KOPT-K1 (cell line): ENCODE results near the gene SRP68.
"Not testable (repeated sequence)": the region's sequence is repeated elsewhere in the genome, so short reads cannot be mapped to it uniquely, and the experiment has no call there.

Experiments used
- H3K27ac ChIP-seq: fragments of 200-600 bp; sonication (generic); 2 replicates; pipeline ENCODE4 v1.5.1; 2016; ENCODE audit warnings: antibody characterized with exemption, mild to moderate bottlenecking, low read depth, low read length; ENCODE audit not compliant: poor library complexity, severe bottlenecking
- H3K36me3 ChIP-seq: fragments of 200-600 bp; sonication (generic); 2 replicates; pipeline ENCODE4 v1.5.1; 2017; ENCODE audit warnings: antibody characterized with exemption, mild to moderate bottlenecking, low read length, moderate library complexity; ENCODE audit not compliant: insufficient read depth
- H3K9me3 ChIP-seq: fragments of 200-600 bp; sonication (generic); 2 replicates; pipeline ENCODE4 v1.5.1; 2017; ENCODE audit warnings: antibody characterized with exemption, low read length, mild to moderate bottlenecking; ENCODE audit not compliant: insufficient read depth, poor library complexity, severe bottlenecking

The SRP68 gene

DNA sequence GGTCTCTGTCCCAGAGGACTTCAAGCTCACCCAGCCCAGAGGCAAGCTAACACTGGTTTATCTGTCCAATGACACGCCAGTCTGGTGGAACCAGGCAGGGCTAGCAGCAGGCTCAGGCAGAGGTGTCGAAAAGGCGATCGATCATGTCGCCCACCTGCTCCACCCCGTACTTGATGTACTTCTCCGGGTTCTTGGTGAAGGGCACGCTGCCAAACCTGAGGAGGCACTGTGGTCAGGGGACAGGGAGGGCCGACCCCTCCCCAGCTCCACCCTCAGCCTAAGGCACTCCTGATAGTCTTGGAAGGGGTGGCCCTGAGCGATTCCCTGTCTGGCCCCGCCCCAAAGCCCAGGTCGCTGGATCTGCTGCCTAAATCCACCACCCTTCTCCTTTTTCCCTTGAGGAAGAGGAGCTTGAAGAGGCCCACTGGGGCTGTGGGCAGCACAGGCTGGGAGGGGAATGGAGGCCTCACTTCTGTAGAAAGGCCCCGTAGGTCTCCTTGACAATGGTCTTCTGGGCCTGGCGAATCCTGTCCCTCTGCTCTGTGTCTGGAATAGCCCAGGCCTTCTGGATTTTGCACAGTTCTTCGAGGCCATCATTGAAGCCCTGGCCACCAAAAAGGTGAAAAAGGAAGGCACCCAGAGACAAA lies 11.3 kb upstream of the SRP68 start:
- no peak overlapping the region for H3K27ac ChIP-seq
- no peaks in the 10 kb centered on the region for H3K9me3 ChIP-seq
- H3K36me3 ChIP-seq = peaks cover 76% of the 10 kb centered on the region

DNA sequence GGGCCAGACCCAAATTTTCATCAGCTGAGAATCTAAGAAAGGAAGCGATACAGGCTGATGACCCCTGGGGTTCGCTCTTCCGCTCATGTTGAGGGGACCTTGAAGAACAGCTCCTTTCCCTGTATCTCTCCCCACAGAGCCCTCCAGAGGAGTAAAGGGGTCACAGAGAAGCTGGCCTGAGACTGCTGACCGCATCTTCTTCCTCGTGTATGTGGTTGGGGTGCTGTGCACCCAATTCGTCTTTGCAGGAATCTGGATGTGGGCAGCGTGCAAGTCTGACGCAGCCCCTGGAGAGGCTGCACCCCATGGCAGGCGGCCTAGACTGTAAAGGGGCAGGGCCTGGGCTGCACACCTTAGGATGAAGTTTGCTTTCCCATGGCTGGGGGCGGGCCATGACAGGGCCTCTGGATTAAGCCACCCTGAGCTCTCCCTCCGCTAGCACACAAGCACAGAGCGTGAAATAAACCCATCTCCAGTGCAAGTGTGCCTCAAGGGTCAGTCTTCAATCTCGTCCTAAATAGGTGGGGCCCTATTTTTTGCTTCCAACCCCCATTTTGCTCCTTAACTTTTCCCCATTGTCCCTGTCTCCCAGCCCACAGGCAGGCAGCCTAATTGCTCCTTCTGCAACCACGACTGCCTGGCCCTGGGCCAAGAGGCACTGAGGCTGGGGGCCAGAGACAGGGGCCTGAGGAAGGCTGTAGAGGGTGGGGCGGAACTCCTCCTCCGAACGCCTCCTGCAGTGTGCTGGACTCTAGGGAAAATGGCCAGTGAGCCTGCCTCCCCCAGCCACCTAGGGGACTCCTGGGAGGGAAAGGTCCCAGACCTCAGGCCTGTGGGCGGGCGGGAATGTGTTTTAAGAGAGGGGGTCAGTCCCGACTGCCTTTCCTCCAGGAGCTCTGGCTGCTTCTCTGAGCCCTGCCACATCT lies 10.3 kb upstream of the SRP68 start:
- Histone ChIP-seq H3K27ac (no peak overlapping the region), H3K36me3 (peaks cover 65% of the 10 kb centered on the region), H3K9me3 (no peaks in the 10 kb centered on the region)

DNA sequence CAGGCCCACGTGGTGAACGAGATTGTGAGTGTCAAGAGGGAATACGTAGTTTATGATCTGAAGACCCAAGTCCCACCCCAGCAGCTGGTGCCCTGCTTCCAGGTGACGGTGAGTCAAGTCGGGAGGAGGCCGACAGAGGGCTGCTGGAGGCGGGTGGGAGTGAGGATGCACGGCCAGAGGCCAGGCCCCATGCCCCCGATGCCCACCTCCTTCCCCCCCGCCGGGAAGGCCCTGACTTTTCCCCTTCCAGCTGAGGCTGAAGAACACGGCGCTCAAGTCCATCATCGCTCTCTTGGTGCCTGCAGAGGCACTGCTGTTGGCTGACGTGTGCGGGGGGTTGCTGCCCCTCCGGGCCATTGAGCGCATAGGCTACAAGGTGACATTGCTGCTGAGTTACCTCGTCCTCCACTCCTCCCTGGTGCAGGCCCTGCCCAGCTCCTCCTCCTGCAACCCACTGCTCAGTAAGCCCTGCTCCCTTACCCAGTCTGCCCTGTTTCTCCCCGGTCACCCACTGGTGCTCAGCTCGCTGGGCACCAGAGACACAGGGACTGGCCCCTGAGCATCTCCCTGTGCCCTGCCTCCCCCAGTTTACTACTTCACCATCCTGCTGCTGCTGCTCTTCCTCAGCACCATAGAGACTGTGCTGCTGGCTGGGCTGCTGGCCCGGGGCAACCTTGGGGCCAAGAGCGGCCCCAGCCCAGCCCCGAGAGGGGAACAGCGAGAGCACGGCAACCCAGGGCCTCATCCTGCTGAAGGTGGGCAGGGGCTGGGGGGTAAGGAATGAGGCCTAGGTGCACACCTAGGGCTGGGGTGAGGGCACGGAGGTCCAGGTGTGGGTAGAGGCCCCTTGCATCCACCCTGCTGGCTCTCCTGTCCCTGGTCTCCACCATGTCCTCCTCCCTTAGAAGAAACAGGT lies 9.2 kb upstream of the SRP68 start:
- Histone ChIP-seq H3K9me3 (no peaks in the 10 kb centered on the region), H3K36me3 (peaks cover 55% of the 10 kb centered on the region), H3K27ac (no peak overlapping the region)

DNA sequence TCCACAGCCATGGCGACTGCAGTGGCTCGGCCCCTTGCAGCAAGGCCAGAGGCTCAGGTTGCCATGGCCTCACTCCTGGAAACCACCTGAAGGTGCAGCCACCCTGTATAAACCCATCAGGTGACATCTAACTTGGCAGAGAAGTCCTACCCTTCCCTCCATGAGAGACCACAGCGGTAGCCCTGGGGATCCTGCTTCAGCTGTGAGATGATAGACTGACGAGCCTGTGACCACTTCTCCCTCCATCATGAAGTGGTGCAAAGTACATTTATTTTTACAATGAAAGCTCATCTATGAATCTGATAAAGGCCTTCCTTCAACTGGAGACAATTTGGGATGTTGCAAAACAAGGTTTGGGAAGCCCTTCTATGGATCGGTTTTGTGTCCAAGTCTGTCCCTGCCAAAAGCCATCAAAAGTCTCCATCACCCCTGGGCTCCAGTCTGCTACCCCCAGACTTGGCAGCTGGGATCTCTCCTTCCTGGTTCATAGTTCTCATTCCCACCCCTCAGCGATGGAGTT lies 8.5 kb upstream of the SRP68 start:
- Histone ChIP-seq H3K36me3 (peaks cover 48% of the 10 kb centered on the region), H3K27ac (peak overlapping the region; percentile 38), H3K9me3 (no peaks in the 10 kb centered on the region)

DNA sequence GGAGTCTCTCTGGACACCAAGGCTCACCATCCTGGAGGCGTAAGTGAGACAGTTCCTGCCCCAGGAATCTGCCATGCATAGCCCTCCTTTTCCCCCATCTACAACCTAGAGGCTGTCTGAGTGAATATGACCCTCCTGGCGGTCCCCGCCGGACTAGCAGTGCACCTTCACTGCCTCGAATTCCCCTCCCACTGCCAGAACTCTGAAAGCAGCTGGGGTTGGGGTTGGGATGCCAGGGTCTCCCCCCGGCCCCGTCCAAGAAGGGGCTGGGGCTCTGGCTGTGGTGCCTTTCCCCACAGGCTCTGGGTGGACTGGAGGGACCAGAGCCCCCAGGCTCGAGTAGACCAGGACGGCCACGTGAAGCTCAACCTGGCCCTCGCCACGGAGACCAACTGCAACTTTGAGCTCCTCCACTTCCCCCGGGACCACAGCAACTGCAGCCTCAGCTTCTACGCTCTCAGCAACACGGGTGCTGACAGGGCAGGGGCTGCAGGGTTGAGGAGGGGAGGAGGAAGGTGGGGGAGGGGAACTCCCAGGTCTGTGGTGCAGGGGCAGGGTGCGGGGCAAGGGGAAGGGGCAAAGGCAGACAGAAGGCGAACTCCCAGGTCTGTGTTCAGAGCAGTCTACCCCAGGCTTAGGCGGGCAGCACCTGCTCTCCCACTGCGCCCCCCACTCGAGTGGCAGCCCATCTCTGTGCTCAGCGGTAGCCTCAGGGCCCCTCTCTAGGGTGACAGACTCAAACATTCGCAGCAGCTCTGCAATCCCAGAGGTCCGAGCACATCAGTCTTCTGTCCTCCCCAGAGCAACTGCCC lies 7.8 kb upstream of the SRP68 start:
- H3K36me3 ChIP-seq = peaks cover 41% of the 10 kb centered on the region
- H3K27ac ChIP-seq = peak overlapping the region; percentile 38
- H3K9me3 ChIP-seq = no peaks in the 10 kb centered on the region

DNA sequence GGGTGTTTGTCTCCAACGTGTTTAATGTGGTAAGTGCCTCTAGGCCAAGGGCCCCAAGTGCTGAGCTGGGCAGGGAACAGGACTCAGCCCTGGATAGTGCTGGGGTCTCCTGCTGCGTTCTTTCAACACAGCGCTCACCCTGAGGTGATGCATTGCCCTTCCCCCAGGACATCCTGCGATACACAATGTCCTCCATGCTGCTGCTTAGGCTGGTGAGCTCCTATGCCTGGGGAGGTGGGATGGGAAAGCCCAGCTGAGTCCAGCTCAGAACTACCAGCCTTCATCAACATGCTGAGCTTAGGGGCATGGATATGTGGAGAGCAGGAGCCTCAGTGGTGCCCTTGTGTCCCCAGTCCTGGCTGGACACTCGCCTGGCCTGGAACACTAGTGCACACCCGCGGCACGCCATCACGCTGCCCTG lies 7.2 kb upstream of the SRP68 start:
- no peaks in the 10 kb centered on the region for H3K9me3 ChIP-seq
- peaks cover 35% of the 10 kb centered on the region for H3K36me3 ChIP-seq
- H3K27ac ChIP-seq = peak overlapping the region; percentile 38

DNA sequence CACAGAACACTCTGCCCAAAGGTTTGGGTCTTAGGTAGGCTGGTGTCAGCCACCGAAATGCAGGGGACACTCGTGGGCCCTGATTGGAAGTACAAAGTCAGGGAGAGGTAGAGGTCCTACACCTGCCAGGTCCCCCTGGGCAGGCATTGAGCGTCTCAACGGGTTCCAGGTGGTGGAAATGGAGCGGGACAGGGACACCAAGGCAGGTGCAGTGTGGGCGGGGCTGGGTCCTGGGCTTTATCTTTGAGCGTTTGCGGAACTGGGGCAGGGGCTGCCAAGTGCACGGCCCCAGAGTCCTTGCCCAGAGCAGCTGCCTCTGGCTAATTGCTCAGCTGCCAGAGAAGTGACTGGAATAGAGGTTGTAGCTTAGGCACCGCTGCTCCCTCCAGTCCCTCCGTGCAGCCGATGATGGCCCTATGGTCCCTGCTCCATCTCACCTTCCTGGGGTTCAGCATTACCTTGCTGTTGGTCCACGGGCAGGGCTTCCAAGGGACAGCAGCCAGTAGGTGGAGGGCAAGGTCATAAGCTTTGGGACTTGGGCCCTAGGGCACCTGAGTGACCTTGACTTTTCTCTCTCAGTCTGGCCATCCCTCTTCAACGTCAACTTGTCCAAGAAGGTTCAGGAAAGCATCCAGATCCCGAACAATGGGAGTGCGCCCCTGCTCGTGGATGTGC lies 6.7 kb upstream of the SRP68 start, which contains the start of gene ZACN:
Gene ZACN (plus strand): TSS at position 323 of the 675 bp plus-strand sequence. CDS start 83 bp downstream, at position 406.
- Histone ChIP-seq H3K9me3 (no peaks in the 10 kb centered on the region), H3K36me3 (peaks cover 29% of the 10 kb centered on the region), H3K27ac (peak within 1 kb of the TSS; percentile 38)

DNA sequence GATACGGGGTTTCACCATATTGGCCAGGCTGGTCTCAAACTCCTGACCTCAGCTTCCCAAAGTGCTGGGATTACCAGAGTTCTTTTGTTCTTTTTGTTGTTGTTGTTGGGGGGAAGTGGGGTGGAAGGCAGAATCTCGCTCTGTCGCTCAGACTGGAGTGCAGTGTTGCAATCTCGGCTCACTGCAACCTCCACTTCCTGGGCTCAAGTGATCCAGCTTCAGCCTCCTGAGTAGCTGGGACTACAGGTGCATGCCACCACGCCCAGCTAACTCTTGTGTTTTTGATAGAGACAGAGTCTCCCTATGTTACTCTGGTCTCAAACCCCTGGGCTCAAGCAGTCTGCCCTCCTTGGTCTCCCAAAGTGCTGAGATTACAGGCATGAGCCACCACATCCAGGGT lies 6.1 kb upstream of the SRP68 start:
- H3K27ac ChIP-seq, H3K9me3 ChIP-seq: not testable (repeated sequence)
- peaks cover 23% of the 10 kb centered on the region for H3K36me3 ChIP-seq

DNA sequence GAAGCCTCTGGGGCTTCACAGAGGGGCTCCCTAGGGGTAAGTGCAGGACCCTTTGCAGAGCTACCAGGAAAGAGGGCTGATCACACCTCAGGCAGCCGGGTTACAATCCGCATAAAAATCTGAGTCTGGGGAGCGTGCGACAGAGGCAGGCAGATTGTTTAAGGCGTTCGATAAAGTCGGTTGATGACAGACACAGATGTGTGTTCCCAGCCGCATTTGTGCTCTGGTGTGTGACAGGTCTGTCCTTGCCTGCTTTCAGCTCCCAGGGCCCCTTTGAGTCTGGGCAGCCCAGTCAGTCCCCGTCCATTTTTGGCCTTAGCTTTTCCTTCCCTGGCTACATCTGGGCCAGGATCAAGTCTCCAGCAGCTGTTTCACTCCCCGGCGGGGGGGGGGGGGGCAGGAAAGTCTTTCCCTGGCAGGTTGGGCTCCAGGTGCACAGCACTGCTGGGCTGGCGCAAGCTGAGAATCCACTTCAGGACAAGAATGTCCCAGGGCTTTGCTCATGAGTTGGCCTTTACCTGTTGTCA lies 5.3 kb upstream of the SRP68 start:
- Histone ChIP-seq H3K27ac (no peak overlapping the region), H3K9me3 (no peaks in the 10 kb centered on the region), H3K36me3 (peaks cover 16% of the 10 kb centered on the region)

DNA sequence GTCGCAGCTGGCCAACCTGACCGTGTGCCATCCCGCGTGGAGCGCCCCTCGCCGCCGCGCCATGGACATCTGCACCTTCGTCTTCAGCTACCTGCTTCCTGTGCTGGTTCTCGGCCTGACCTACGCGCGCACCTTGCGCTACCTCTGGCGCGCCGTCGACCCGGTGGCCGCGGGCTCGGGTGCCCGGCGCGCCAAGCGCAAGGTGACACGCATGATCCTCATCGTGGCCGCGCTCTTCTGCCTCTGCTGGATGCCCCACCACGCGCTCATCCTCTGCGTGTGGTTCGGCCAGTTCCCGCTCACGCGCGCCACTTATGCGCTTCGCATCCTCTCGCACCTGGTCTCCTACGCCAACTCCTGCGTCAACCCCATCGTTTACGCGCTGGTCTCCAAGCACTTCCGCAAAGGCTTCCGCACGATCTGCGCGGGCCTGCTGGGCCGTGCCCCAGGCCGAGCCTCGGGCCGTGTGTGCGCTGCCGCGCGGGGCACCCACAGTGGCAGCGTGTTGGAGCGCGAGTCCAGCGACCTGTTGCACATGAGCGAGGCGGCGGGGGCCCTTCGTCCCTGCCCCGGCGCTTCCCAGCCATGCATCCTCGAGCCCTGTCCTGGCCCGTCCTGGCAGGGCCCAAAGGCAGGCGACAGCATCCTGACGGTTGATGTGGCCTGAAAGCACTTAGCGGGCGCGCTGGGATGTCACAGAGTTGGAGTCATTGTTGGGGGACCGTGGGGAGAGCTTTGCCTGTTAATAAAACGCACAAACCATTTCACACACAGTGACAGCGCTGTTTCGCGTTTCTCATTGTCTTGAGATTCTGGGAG lies 4.7 kb upstream of the SRP68 start:
- H3K9me3 ChIP-seq = no peaks in the 10 kb centered on the region
- H3K36me3 ChIP-seq = peaks cover 9% of the 10 kb centered on the region; the same call in 1 of the 2 replicates
- H3K27ac ChIP-seq = no peak overlapping the region

DNA sequence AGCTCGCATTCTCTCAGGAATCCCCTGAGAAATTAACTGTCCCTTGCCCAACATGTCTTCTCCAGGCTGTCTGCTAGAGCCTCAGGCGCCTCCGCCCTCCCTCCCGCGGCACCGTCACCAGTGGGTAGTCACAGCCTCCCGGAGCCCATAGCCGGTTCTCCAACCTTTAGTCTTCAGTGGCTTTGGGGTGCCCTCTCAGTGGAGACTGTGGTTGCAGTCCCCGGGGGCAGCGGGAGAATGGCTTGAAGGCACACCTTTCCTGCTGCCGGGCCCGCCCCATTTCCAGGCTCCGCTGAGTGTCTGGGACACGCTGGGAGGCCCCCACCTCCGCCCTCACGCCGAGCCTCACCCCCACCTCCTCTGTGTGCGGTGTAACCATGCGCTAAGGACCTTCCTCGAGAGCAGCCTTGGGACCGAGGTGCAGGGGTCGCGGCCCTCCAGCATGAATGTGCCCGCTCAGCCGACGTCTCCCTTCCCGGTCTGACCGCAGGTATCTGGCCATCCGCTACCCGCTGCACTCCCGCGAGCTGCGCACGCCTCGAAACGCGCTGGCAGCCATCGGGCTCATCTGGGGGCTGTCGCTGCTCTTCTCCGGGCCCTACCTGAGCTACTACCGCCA lies 3.9 kb upstream of the SRP68 start:
- no peak overlapping the region for H3K27ac ChIP-seq
- H3K36me3 ChIP-seq = peaks cover 2% of the 10 kb centered on the region; the same call in 1 of the 2 replicates
- H3K9me3 ChIP-seq = no peaks in the 10 kb centered on the region

DNA sequence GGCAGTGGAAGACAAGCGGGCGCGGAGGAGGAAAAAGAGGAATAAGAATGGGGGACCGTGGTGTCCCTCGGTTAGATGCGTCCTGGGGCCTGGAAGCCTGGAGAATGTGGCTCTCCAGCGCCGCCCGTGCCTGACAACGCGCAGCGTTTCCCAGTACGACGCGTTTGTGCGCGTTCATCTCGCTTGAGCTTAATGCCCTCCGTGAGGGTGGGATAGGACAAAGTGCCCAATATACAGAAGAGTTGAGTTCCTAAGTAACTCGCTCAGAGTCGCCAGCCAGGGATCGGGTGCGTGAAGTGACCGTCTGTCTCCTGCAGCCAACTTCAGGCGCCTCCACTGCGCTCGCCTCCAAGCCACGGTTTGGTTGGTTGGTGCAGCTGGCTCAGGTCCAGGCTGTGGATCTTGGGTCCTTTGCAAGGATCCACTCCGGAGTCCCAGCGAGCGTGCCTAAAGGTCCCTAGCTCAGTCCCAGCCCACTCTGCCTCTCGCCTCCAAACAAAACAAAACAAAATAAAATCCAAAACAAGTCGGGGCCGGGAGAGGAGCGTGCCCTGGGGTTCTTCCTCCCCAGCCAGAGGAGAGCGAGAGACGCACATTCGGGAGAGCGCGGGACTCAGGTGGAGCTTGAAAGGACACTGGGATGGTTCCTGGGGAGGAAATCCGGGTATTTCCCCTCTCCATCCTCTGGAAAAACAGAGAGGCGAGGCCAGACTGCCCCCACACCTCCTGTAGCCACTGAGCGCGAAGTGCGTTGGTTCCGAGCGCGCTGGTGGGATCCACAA lies 3.2 kb upstream of the SRP68 start:
- Histone ChIP-seq H3K36me3 (peaks cover 2% of the 10 kb centered on the region; the same call in 1 of the 2 replicates), H3K27ac (no peak overlapping the region), H3K9me3 (no peaks in the 10 kb centered on the region)
